Stomach (tissue), 9 donors: ENCODE measurements around the gene GLOD5. TPM values are rescaled to one million over a fixed set of nuclear protein-coding genes. Genes with fewer than 3 reads are reported as not detected.

ENCODE experiments used
- DNase-seq, 2 donors: peaks; one replicate each; pipeline versions ENCODE4 v3.0.0 to v3.0.0-alpha.2; 2013 to 2019
- H3K27ac ChIP-seq, 5 donors: fragments of 200-600 bp in 4 of 5; sonication (generic) in 4 of 5; one replicate each; pipeline ENCODE4 v1.5.1; 2013 to 2019; ENCODE audit warnings: mild to moderate bottlenecking in 1 of 5, moderate library complexity in 1 of 5
- H3K27me3 ChIP-seq, 3 donors: fragments of 200-600 bp; sonication (generic); one replicate each; pipeline ENCODE4 v1.5.1; 2017 to 2019; ENCODE audit warnings: mixed run types in 1 of 3
- H3K36me3 ChIP-seq, 4 donors: fragments of 200-600 bp; sonication (generic); 1 replicate in 3 of 4; 2 replicates in 1 of 4; pipeline ENCODE4 v1.5.1; 2016 to 2019
- H3K4me1 ChIP-seq, 4 donors: fragments of 200-600 bp; sonication (generic); one replicate each; pipeline ENCODE4 v1.5.1; 2016 to 2019
- H3K4me3 ChIP-seq, 4 donors: fragments of 200-600 bp; sonication (generic) in 3 of 4; one replicate each; pipeline ENCODE4 v1.5.1; 2016 to 2019; ENCODE audit warnings: mild to moderate bottlenecking in 1 of 4
- H3K9me3 ChIP-seq, 4 donors: fragments of 200-600 bp; sonication (generic); one replicate each; pipeline ENCODE4 v1.5.1; 2016 to 2019
- CTCF ChIP-seq, 7 experiments: fragments of 450-650 bp in 4 of 7; fragments of 200-600 bp in 3 of 7; sonication (generic) in 3 of 7; IDR thresholded peaks; one replicate each; pipeline ENCODE4 v1.5.1; 2016 to 2019; ENCODE audit warnings: antibody characterized with exemption in 7 of 7, control low read depth in 2 of 7, mild to moderate bottlenecking in 1 of 7
- EP300 ChIP-seq: sonication (generic); formaldehyde crosslinking; IDR thresholded peaks from one replicate; pipeline ENCODE4 v1.6.1; 2017; ENCODE audit warnings: antibody characterized with exemption
- POLR2A ChIP-seq, 4 donors: fragments of 450-650 bp; IDR thresholded peaks; one replicate each; pipeline ENCODE4 v1.6.1; 2016; ENCODE audit warnings: antibody characterized with exemption in 4 of 4, control low read depth in 2 of 4, mild to moderate bottlenecking in 1 of 4, moderate library complexity in 1 of 4
- POLR2AphosphoS5 ChIP-seq, 3 donors: sonication (generic); formaldehyde crosslinking; IDR thresholded peaks; one replicate each; pipeline ENCODE4 v1.6.1; 2016; ENCODE audit warnings: antibody characterized with exemption in 3 of 3
- WGBS, 5 donors: extraction: QIAGEN DNeasy Blood & Tissue Kit in 3 of 5; methylation state at CpG; one replicate each; pipeline versions ENCODE4 v1.1.5 to v1.1.7; 2013 to 2018; 5-methylcytosine and 5-hydroxymethylcytosine counted together
- intact Hi-C: fragments of 100-400 bp; cut with DNase I; formaldehyde crosslinking; loops from one replicate; pipeline ENCODE4 v1.15.1; 2023; ENCODE audit warnings: low total_unique reads
- polyA plus RNA-seq, 3 donors: library from polyadenylated mRNA; stranded (reverse); fragments of 200-250 nt; gene quantifications; one replicate each; pipeline ENCODE4 v1.2.3, GENCODE V29; 2013
- total RNA-seq, 5 donors: library from RNA; depleted of rRNA; stranded (reverse); fragments of >200 nt; gene quantifications; one replicate each; pipeline versions ENCODE4 v1.1.0 to v1.2.3, GENCODE V29; 2014 to 2016
- donor health status: healthy with polysubstance abuse.
- donor health status: Bipolar disorder and iron deficiency.
- donor health status: healthy.

Gene GLOD5
- total and polyA plus RNA-seq, 8 donors: 1.7 to 2.1 (median 1.7) TPM; not detected in 5

- TF ChIP-seq CTCF (IDR thresholded peaks at IDR 0.05) (no peak), EP300 (no peak), POLR2AphosphoS5 (IDR thresholded peaks at IDR 0.05) (no peak), POLR2A (IDR thresholded peaks at IDR 0.05) (no peak)
- intact Hi-C loops: no loop called here
- Histone ChIP-seq H3K4me1 (no peaks in the 10 kb centered on the region), H3K9me3 (no peaks in the 10 kb centered on the region), H3K27ac (no peak overlapping the region), H3K27me3 (no peaks in the 10 kb centered on the region), H3K36me3 (no peaks in the 10 kb centered on the region), H3K4me3 (no peak overlapping the region)
- 52 to 70% (median 65%) methylated on average over 6 to 8 of the region's 8 CpGs for WGBS, 5 donors
- DNase-seq: no peak
Measured at GRCh38 chrX:48747415-48748016, 14.0 kb upstream of the GLOD5 start.

GRCh38 chrX:48749182-48749581, 12.4 kb upstream of the GLOD5 start:
- no peak for DNase-seq
- WGBS, 5 donors: 78 to 87% (median 79%) methylated on average over 5 of the region's 5 CpGs
- intact Hi-C loops: no loop called here
- H3K9me3 ChIP-seq: no peaks in the 10 kb centered on the region
- H3K27ac ChIP-seq: no peak overlapping the region
- no peak for TF ChIP-seq POLR2AphosphoS5 (IDR thresholded peaks at IDR 0.05)
- TF ChIP-seq POLR2A (IDR thresholded peaks at IDR 0.05): no peak
- no peak for TF ChIP-seq CTCF (IDR thresholded peaks at IDR 0.05)
- TF ChIP-seq EP300: no peak
- H3K27me3 ChIP-seq: no peaks in the 10 kb centered on the region
- H3K4me3 ChIP-seq: no peak overlapping the region
- H3K36me3 ChIP-seq: no peaks in the 10 kb centered on the region
- H3K4me1 ChIP-seq: no peaks in the 10 kb centered on the region

GRCh38 chrX:48751343-48751742, 10.2 kb upstream of the GLOD5 start:
- H3K4me3 ChIP-seq: no peak overlapping the region

GRCh38 chrX:48752498-48752897, 9.0 kb upstream of the GLOD5 start:
- TF ChIP-seq CTCF (IDR thresholded peaks at IDR 0.05): no peak
- no peak for TF ChIP-seq POLR2A (IDR thresholded peaks at IDR 0.05)
- TF ChIP-seq EP300: no peak
- TF ChIP-seq POLR2AphosphoS5 (IDR thresholded peaks at IDR 0.05): no peak

More at GRCh38 chrX:48751343-48751742, 10.2 kb upstream of the GLOD5 start:
- Histone ChIP-seq H3K4me1 (no peaks in the 10 kb centered on the region), H3K27me3 (peaks cover 0 to 5% (median 0%) of the 10 kb centered on the region in 3 donors), H3K36me3 (no peaks in the 10 kb centered on the region), H3K27ac (no peak overlapping the region), H3K9me3 (no peaks in the 10 kb centered on the region)
- intact Hi-C loops: no loop called here
- 69 to 86% (median 81%) methylated on average over 3 of the region's 3 CpGs for WGBS, 5 donors
- TF ChIP-seq EP300: no peak
- TF ChIP-seq POLR2AphosphoS5 (IDR thresholded peaks at IDR 0.05): no peak
- TF ChIP-seq POLR2A (IDR thresholded peaks at IDR 0.05): no peak
- TF ChIP-seq CTCF (IDR thresholded peaks at IDR 0.05): no peak
- DNase-seq: no peak

More at GRCh38 chrX:48752498-48752897, 9.0 kb upstream of the GLOD5 start:
- Histone ChIP-seq H3K9me3 (no peaks in the 10 kb centered on the region), H3K27ac (no peak overlapping the region), H3K4me3 (no peak overlapping the region), H3K4me1 (no peaks in the 10 kb centered on the region), H3K27me3 (peaks cover 0 to 5% (median 0%) of the 10 kb centered on the region in 3 donors), H3K36me3 (no peaks in the 10 kb centered on the region)
- WGBS, 5 donors: 52 to 66% (median 62%) methylated on average over 6 to 7 of the region's 7 CpGs
- no peak for DNase-seq
- intact Hi-C loops: no loop called here
